Kidney (tissue), 14 donors: ENCODE data around the gene RALGAPB. TPM values are rescaled to one million over a fixed set of nuclear protein-coding genes. Genes with fewer than 3 reads are reported as not detected.

Source experiments
- DNase-seq, 5 donors: peaks; one replicate each; pipeline ENCODE4 v3.0.0-alpha.2; 2013 to 2020
- FAIRE-seq: peaks from 2 replicates; lab custom pipeline; 2012; peaks lifted over from hg19 to GRCh38; lab: Jason Lieb, UNC
- H3K27ac ChIP-seq, 2 donors: one replicate each; pipeline ENCODE4 v1.7.0; 2013; ENCODE audit warnings: low read depth in 2 of 2, low read length in 2 of 2, inconsistent platforms in 1 of 2
- H3K27me3 ChIP-seq: one replicate; pipeline ENCODE4 v1.7.1; 2013; ENCODE audit warnings: low read length, inconsistent platforms; ENCODE audit not compliant: control insufficient read depth, insufficient read depth
- H3K36me3 ChIP-seq, 3 donors: one replicate each; pipeline versions ENCODE4 v1.7.0 to v1.7.1; 2013; ENCODE audit warnings: low read length in 3 of 3, control low read depth in 1 of 3, inconsistent platforms in 1 of 3; ENCODE audit not compliant: insufficient read depth in 3 of 3, control insufficient read depth in 2 of 3
- H3K4me1 ChIP-seq, 3 donors: one replicate each; pipeline versions ENCODE4 v1.7.0 to v1.7.1; 2013; ENCODE audit warnings: low read length in 3 of 3, inconsistent platforms in 1 of 3, low read depth in 1 of 3; ENCODE audit not compliant: control insufficient read depth in 2 of 3, insufficient read depth in 2 of 3
- H3K4me3 ChIP-seq, 3 donors: one replicate each; pipeline versions ENCODE4 v1.7.0 to v1.8.1; 2013; ENCODE audit warnings: low read length in 3 of 3, control low read depth in 1 of 3, inconsistent platforms in 1 of 3
- H3K9ac ChIP-seq, 3 donors: one replicate each; pipeline versions ENCODE4 v1.7.0 to v1.7.1; 2013; ENCODE audit warnings: low read length in 3 of 3, control low read depth in 1 of 3, inconsistent platforms in 1 of 3
- H3K9me3 ChIP-seq, 3 donors: one replicate each; pipeline versions ENCODE4 v1.7.0 to v1.7.1; 2013; ENCODE audit warnings: low read length in 3 of 3, control low read depth in 1 of 3, inconsistent platforms in 1 of 3; ENCODE audit not compliant: control insufficient read depth in 2 of 3, insufficient read depth in 1 of 3
- intact Hi-C: fragments of 100-400 bp; cut with DNase I; formaldehyde crosslinking; loops from one replicate; pipeline ENCODE4 v1.11.1; 2022
- polyA plus RNA-seq: library from polyadenylated mRNA; stranded (reverse); fragments of 350-450 nt; fragmentation: Illumina TruSeq; extraction: RNeasy Lipid Tissue Mini Kit (QIAGEN cat#74804); gene quantifications from one replicate; pipeline ENCODE4 v1.2.3, GENCODE V29; 2014; ENCODE audit warnings: low read depth, low replicate concordance; ENCODE audit not compliant: insufficient read depth
- total RNA-seq: library from RNA; stranded (reverse); fragmentation: NEBNext Ultra II Directional; extraction: Animal tissue kit (Norgen Biotek cat#: 25700); gene quantifications from one replicate; pipeline ENCODE4 v1.2.1, GENCODE V29; 2021
- TF ChIP-seq, protein P1 (sequence below): IDR thresholded peaks from 3 replicates; pipeline ENCODE4 v1.5.1; 2012; ENCODE audit warnings: mild to moderate bottlenecking, moderate library complexity, borderline replicate concordance; ENCODE audit not compliant: insufficient read depth; ENCODE audit errors: extremely low read depth
- donor health status: control.
- donor health status: control.
- donor health status: control.
- donor health status: control.
- donor health status: control.
- donor health status: DM: yes; HTN: yes; CAD: no.
- donor health status: Normal renal cell carcinoma (clear cell type).

The RALGAPB gene
- total and polyA plus RNA-seq, 2 donors from 2014 or later = 9.4 to 43.3 TPM

DNA sequence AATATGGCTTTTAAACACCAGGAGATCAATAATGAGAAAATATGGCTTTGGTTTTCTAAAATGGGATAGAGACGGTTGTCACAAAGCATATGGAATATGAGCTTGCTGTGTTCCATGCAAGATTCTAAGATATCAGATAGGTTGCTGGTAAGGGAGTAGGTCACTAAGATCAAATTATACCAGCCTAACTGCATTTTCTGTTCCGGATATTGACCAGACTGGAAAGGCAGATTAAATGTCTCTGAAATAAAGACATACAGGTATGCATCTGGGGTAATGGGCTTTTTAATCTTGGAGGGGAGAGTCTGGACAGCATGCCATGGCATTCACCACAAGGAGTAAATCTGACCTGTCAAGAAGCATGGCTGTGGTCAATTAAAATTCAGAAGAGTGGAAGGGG, 73.1 kb downstream of the RALGAPB start:
- no peak overlapping the region for H3K9ac ChIP-seq
- no peak overlapping the region for H3K4me3 ChIP-seq
- H3K27ac ChIP-seq = no peak overlapping the region
- H3K36me3 ChIP-seq = peaks cover 5 to 58% (median 31%) of the 10 kb centered on the region in 3 donors
- no peaks in the 10 kb centered on the region for H3K9me3 ChIP-seq
- FAIRE-seq (no peak), DNase-seq (no peak)
- no peaks in the 10 kb centered on the region for H3K4me1 ChIP-seq
- H3K27me3 ChIP-seq = no peaks in the 10 kb centered on the region
- TF ChIP-seq, protein P1, sequence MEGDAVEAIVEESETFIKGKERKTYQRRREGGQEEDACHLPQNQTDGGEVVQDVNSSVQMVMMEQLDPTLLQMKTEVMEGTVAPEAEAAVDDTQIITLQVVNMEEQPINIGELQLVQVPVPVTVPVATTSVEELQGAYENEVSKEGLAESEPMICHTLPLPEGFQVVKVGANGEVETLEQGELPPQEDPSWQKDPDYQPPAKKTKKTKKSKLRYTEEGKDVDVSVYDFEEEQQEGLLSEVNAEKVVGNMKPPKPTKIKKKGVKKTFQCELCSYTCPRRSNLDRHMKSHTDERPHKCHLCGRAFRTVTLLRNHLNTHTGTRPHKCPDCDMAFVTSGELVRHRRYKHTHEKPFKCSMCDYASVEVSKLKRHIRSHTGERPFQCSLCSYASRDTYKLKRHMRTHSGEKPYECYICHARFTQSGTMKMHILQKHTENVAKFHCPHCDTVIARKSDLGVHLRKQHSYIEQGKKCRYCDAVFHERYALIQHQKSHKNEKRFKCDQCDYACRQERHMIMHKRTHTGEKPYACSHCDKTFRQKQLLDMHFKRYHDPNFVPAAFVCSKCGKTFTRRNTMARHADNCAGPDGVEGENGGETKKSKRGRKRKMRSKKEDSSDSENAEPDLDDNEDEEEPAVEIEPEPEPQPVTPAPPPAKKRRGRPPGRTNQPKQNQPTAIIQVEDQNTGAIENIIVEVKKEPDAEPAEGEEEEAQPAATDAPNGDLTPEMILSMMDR = no peak
- intact Hi-C loops = no loop called here

DNA sequence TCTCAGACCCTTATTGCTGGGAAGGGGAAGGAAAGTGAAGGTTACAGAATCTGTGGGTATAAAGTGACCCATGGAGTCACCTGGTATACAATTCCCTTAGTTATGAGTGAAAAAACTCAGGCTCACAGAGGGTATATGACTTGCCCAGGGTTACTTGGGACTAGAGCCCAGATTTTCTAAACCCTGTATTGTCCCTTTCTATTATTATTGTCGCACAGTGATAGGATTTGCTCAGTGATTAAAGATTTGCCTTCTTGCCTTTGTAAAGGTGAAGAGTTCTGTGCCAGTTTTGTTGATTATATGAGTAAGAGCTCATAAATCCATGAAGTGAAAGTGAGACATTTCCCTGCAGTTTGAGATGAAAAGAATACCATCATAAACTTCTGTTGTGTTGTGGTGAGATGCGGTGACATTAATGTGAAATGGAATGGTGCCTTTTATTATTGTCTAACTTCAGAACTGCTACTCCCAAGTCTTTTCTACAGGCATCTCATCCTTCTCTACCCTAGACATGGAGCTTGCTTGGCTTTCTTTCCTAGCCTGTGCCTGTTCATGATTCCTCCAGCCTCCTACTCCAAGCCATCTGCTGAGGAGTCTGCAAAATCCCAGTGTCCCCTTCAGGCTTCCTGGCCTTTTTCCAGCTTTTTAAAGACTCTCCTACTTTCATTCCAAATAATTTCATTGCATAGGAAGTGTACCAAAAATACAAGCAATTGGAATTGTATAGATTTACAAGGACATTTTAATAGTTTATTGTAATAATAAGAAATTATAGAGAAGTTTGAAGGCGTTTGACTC, 74.8 kb downstream of the RALGAPB start:
- Histone ChIP-seq H3K36me3 (peaks cover 3 to 51% (median 27%) of the 10 kb centered on the region in 3 donors), H3K9me3 (no peaks in the 10 kb centered on the region), H3K4me1 (no peaks in the 10 kb centered on the region), H3K9ac (no peak overlapping the region), H3K27me3 (no peaks in the 10 kb centered on the region), H3K4me3 (no peak overlapping the region), H3K27ac (no peak overlapping the region)
- intact Hi-C loops = no loop called here
- FAIRE-seq = no peak
- no peak for DNase-seq
- TF ChIP-seq, protein P1 = no peak

DNA sequence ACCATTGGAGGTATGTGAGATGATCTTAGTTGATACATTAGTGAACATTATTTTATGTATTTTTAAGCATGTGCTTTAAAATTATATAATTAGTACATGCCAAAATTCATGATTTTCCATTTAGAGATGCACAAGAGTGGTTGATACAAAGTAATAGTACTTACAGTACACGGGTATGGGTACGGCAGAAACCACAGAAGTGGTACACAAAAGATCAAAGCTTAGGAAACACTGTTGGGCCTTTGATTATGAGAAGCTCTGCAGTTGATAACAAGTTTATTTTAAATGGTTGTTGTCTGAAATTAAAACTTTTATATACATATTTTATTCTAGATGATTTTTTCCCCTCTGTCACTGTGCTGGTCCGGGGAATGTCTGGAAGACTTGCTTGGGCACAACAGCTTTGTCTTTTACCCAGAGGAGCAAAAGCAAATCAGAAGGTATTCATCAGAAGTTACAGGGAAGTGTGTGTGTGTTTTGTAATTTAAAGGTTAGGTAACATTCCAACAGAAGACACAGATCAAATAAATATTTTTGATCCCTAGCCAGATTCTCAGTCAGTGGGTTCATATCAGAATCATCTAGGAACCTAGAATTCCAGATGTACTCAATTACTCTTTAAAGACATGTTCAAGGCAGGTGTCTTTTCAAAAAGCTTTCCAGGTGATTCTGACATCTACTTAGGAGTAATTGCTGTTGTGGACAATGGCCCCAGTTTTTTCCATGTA, 75.9 kb downstream of the RALGAPB start:
- intact Hi-C loops = no loop called here
- no peaks in the 10 kb centered on the region for H3K4me1 ChIP-seq
- FAIRE-seq (no peak), DNase-seq (no peak)
- H3K27me3 ChIP-seq = no peaks in the 10 kb centered on the region
- TF ChIP-seq, protein P1 = no peak
- no peak overlapping the region for H3K27ac ChIP-seq
- H3K9me3 ChIP-seq = no peaks in the 10 kb centered on the region
- H3K9ac ChIP-seq = no peak overlapping the region
- peaks cover 3 to 42% (median 34%) of the 10 kb centered on the region in 3 donors for H3K36me3 ChIP-seq
- no peak overlapping the region for H3K4me3 ChIP-seq
